HG03558 (cell line): ENCODE measurements around the gene TSHZ1.
A peak's percentile ranks its signal among the peaks of the same experiment; 100 is the strongest.

ENCODE experiments used
- ATAC-seq: cut with Tn5 transposase; IDR thresholded peaks from one replicate; pipeline ENCODE4 v1.9.1; 2021; ENCODE audit warnings: moderate number of reproducible peaks; ENCODE audit not compliant: unreplicated experiment; ENCODE audit errors: extremely low read depth

The TSHZ1 gene, protein sequence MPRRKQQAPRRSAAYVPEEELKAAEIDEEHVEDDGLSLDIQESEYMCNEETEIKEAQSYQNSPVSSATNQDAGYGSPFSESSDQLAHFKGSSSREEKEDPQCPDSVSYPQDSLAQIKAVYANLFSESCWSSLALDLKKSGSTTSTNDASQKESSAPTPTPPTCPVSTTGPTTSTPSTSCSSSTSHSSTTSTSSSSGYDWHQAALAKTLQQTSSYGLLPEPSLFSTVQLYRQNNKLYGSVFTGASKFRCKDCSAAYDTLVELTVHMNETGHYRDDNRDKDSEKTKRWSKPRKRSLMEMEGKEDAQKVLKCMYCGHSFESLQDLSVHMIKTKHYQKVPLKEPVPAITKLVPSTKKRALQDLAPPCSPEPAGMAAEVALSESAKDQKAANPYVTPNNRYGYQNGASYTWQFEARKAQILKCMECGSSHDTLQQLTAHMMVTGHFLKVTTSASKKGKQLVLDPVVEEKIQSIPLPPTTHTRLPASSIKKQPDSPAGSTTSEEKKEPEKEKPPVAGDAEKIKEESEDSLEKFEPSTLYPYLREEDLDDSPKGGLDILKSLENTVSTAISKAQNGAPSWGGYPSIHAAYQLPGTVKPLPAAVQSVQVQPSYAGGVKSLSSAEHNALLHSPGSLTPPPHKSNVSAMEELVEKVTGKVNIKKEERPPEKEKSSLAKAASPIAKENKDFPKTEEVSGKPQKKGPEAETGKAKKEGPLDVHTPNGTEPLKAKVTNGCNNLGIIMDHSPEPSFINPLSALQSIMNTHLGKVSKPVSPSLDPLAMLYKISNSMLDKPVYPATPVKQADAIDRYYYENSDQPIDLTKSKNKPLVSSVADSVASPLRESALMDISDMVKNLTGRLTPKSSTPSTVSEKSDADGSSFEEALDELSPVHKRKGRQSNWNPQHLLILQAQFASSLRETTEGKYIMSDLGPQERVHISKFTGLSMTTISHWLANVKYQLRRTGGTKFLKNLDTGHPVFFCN (N-terminal part only)

DNA sequence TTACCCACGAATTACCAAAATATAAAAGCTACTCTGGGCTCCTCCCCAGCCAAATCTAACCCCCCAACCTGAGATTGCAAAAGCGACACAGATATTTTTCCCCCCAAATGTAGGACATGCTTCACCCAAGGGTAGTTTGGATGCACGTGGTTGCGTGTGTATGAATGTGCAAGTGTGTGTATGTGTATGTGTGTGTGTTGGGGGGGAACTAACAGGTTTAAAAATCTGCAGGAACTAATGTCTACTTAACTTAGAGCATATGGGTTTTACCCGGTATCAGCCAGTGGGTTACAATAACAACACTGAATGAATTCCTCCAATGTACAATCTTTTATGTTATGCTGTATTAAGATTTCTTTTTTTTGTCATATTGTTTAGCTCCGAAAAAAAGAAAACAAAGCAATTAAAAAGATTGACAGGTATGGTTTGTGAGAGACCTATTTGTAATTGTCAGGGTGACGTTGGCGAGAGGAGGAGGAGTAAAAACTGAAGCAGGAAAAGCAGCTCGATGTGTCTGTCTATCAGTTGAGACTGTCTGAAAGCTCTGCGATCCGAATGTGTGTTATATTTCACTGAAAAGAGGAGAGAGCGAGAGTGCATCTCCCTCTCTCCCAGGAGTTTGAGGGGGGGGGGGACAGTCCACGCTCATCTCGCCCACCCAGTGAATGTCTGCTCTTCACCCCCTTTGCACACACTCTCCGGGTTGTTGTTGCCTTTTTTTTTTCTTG, at the start of gene TSHZ1:
TSS of gene TSHZ1 (plus strand) at position 524 of the 728 bp plus-strand sequence. CDS start 1,080 bp downstream, outside the sequence.
- peak; percentile 21 for ATAC-seq

DNA sequence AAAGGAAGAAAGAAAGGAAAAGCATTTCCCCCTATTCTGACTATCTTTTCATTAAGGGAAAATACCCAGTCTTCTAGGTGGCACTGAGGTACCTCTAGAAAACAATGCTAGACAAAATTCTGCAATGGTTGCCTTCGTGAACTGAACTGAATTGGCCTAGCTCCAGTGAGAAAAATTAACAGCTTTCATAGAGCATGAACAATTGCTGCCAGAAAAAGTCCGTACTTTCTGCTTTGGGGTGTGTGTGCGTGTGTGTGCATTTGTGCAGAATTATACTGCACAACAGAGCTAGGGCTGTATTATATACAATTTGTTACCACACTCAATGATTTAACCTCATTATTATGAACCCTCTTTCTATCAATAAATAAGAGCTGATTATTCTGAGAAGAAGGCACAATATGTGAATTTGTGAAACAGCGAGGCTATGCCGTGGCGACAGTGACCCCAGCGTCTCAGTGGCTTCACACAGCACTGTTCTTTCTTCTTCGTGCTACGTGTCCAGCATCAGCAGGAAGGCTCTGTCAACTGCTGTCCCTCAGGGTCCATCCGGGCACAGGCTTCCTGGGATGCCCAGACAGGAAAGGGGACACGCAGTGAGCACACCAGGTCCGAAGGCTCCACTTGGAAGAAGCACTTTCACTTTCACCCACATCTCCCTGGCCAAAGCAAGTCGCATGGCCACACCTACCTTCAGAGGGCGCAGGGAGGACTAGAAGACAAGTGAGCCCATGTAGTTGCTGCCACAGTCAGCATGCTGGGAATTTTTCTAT, 49.2 kb upstream of the TSHZ1 start:
- ATAC-seq: no peak

DNA sequence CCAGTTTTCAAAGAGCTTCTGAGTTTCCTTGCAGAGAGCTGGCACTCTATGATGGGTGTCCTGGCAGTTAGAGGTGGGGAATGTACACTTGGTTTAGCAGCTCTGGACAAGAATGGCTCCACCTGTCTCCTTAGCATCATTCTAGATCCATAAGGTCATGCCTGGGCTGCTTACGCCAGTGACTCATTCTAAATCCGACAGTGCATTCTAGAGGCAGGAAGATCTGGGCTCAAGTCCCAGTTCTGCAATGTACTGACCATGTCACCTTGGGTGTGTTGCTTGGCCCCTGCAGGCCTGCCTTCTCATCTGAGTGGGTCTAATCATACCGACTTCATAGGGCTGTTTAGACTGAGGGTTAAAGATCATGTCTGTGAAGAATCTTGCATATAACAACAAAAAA, 48.1 kb upstream of the TSHZ1 start:
- no peak for ATAC-seq

DNA sequence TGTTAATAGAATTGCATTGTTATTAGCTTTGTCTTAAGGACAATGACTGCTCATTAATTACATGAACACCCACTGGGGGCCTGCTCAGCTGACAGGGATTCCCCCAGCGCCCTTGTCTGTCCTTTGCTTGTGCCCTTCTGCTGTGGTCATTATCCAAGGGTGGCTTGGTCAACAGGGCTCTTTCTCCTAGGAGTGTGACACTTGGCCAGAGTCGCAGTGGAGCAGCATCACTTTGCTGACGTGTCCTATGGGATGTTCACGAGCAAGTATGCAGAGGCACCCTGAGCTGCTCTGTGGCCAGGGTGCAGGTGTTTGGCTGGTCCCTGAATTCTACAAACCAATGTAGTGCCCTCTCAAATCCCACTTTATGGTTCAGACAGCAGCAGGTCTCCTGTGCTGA, 47.6 kb upstream of the TSHZ1 start:
- no peak for ATAC-seq

DNA sequence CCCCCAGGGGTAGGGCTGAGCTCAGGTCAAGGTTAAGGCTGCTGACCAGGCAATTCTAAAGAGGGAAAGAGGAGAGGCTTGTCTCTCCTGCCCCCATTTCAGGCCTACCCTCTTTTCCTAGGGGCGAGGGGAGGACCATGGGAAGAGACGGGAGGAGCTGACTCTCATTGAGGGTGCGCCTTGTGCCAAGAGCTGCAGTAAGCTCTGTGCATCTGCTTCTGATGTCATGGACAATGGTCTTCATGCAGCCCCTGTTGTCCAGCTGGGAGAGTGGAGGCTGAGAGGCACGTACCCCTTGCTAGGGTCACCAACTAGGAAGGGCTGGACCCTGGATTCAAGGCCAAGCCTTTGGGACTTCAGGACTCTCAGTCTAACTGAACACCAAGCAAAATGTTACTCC, 46.9 kb upstream of the TSHZ1 start:
- ATAC-seq: no peak

DNA sequence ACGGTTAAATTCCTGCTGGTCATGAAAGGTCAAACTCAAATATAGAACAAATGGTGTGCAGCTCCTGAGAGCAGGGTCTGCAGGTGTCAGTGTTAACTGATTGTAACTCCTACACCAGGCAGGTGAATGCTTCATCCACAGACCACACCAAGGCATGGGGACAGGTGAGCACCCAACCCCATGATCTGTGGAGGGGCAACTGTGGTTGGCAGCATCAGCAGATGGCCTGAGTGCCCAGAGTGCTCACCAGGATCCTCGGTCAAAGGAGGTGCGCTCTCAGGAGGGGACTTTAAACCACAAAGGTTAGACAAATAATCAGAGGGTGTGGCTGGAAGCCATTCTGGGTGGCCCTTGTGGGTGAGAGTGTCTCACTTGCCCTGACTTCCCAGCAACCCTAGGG, 46.1 kb upstream of the TSHZ1 start:
- no peak for ATAC-seq

DNA sequence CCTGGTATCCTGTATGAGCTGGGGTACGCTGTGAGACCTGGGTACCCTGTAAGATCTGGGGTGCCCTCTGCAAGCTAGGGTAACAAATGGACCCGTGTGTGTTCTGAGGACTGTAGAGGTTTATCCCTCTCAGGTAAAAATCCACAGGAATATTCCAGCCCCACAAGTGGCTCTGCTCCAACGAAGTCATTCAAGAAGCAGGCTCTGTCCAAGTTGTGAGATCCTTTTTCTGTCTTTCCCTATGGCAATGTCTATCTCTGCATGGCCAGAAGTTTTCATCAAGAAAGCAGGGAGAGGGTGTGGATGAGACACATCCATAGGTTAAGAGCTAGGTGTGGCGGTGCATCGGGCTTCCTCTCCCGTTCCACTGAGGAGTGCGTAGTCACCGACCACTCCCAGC, 44.7 kb upstream of the TSHZ1 start:
- no peak for ATAC-seq

DNA sequence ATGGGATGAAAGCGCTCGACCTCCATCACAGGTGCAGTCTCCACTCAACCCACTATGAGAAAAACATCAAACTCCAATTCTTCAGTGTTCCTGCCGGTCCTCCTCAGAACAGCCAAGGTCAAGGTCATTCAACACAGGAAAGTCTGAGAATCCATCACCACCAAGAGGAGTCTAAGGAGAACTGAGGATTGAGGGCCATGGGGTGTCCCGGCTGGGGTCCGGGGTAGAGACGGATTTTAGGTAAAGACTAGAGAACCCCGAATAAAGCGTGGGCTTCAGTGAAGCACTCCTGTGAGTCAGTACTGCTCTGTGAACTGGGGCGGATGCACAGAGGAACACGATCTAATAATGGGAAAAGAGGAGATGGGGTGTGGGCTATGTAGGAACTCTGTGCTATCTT, 43.5 kb upstream of the TSHZ1 start:
- no peak for ATAC-seq

DNA sequence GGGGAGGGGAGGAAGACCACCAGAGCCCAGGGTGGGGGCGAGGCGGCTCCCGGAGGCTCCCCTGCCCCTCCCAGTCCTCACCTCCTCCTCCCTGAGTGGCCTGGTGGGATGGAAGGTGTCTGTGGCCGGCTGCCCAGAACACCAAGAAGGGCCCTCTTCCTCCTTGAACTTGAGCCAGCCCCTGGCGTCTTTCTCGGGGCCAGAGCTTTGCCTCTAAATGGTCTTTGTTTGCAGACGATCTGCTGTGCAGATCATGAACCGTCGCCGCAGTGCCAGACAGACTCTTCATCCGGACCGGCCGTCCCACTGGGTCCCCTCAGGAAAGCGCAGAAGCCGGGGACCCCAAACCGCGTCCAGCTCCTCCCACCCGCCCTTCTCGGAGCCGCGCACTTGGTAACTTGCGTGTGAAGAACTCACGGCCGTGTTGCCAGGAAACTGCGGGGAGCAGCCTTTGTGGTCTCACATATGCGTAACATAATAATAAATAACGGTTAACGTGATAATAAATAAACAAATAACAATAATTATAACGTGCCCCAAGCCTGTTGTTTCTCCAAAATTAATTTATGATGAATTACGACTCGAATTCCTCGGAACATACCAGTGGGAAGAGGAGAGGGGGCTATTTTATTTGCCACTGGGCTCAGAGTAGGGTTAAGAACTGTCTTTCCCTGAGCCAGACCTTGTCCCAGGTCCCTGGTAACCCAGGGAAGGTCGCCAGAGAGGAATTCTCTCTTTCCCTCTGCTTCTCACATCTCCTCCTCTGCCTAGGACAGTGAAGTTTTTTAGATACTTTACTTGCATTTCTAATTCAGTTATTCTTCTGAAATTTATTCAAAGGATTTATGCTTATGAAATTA, 42.6 kb upstream of the TSHZ1 start:
- no peak for ATAC-seq

DNA sequence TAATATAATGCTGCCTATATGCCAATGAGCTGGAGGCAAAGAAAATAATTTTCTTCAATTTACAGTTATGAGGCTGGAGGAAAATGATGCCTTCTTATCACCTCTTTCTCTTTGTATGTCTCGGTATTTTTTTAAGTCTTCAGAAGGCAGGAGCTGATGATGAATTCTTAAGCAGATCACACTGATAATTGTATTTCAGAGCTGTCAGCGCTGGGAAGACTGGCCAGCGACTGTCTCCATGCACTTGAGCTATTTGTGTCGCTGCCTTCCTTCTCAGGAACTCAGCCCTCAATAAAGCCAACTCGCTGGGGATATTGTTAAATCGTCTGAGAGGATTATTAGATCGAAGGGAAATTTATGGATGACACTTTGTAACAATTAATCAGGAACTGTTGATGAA, 42.0 kb upstream of the TSHZ1 start:
- ATAC-seq: no peak

DNA sequence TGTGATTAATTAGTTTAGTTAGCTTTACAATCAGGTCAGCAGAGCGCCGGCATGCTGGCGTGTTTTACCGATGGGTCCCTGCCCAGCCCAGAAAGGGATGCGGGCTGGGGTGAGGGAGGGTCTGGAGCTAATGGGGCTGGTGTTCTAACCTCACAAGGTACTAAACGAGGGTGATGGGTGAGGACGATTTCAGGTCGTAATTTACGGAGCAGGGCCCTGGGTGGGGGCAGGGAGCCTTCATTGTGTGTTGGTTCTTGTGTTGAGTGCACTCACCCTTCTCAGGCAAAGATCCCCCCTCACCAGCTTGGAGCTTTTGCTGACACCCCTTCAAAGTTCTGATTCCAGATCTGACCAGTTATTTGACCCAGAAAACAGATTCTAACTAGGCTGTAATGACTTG, 41.2 kb upstream of the TSHZ1 start:
- no peak for ATAC-seq

DNA sequence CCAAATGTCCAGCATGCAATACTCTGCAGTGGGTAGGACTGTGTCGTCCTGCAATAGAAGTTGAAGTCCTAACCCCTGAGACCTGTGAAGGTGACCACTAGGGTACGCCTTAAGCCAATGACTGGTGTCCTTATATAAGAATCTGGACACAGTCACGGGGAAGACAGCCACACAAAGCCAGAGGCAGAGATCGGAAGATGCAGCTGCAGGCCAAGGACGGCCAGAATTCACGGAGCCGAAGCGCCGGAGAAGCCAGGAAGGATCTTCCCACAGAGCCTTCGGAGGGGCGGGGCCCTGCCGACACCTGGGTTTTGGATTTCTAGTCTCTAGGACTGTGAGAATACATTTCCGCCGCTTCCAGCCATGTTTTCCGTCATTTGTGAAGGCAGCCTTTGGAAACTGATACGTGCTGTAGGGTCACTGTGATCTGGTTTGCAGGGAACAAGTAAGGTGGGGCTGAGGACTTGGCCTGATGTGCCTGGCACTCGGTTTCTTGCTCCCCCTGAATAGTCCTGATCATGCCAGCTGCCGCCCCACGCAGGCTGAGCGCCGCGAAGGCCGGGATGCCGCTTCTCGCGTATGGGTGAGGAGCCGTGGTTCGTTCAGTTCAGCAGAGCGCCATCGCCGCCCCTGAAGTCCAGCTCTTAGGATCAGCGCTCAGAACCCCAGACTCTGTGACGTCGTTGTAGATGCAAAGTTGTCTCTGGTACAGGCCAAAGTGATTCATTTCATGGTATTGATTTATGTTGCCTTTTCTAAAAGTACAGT, 40.4 kb upstream of the TSHZ1 start:
- ATAC-seq: no peak

DNA sequence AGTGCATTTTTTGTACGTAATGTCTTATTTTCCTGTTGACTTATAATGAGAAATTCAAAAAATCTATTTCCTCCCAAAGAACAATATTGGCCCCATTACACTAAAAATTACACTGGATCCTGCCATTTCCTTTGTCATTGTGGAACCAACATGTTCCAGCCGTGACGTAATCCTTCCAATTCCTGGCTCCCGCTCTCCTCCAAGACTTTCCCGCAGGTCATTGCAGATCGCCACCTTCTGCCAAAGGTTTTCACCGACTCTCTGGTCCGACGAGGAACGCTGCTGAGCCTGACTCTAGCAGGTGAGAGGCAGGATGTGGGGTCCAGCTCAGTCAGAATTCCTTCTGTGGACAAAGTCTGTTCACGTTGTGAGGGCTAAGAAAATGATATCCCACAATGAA, 39.7 kb upstream of the TSHZ1 start:
- ATAC-seq: no peak

DNA sequence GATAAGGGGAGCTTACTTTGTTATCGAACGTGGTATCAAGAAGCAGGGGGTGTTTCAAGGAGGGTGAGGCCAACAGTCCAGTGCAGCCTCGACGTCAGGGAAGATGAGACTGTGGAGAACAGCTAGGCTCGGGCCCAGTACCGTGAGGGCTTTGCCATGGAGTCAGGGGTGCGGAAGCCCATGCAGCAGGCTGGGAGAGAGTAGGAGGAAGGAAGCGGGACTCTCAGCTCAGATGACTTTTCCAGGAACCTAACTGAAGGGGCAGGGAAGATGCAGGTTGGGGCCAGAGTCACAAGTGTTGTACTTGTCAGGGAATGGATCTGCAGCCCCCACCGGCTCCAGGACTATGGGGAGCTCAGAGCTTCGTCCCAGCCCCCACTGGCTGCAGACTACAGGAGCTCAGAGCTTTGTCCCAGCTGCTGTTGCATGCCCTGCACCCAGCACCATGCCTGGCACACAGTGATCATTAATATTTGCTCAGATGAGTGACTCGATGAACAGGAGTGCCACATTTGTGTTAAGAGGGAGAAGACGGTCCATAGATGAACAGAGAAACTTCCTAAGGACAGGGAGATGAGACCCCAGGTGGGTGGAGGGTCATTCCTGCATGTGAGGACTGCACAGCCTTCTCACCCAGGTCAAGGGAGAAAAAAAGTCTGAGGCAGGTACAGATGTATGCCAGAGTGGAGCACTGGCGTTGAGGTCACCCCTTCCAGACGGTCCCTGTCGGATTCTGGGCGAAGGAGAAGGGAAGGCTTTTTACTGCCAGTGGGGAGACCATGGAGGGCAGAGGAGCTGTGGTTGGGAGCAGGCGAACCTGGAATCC, 38.1 kb upstream of the TSHZ1 start:
- ATAC-seq: no peak

DNA sequence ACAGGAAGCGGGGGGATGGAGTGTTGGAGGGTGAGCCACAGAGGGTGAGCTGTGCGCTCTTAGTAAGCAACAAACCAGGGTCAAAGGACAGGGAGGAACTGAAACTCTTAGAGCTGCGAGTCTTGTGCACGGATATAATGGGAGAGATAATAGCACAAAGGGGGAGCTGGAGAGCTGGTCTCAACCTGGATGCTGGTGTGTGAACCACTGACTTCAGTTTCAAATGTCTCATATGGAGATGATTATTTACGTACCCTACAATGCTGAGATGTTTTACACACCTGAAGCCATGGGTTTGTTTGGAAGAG, 37.5 kb upstream of the TSHZ1 start:
- peak; percentile 99 for ATAC-seq

DNA sequence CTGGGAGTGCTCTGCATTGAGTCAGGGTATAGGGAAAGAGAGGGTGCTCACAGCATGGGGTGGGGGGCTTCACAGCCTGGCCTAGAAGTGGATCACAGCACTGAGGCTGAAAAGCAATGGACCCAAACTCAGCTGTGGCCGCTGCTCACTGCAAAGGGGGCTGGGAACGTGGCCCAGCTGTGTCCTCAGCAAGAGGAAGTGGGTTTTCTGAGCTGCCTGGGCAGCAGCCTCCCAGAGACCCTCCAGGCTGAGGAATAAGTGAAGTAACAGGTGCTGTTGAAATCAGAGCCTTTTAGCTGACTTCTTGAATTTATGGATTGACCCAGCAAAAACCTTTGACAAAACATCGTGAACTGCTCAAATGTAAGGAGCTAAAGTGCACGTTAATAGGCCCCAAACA, 36.9 kb upstream of the TSHZ1 start:
- no peak for ATAC-seq

DNA sequence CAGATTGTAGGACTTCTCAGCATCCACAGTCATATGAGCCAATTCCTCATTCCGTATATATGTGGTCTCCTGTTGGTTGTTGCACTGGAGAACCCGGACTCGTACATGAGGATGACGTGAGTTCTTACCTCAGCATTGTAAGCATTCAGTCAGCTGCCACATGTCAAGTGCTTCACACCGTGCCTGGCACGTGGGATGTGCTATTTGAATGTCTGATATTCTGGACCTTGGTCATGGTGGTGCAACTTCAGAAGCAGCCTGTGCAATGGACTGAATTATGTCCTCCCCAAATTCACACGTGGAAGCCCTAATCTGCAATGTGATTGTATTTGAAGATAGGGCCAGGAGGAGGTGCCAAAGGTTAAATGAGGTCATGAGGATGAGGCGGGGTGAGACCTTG, 33.7 kb upstream of the TSHZ1 start:
- no peak for ATAC-seq

DNA sequence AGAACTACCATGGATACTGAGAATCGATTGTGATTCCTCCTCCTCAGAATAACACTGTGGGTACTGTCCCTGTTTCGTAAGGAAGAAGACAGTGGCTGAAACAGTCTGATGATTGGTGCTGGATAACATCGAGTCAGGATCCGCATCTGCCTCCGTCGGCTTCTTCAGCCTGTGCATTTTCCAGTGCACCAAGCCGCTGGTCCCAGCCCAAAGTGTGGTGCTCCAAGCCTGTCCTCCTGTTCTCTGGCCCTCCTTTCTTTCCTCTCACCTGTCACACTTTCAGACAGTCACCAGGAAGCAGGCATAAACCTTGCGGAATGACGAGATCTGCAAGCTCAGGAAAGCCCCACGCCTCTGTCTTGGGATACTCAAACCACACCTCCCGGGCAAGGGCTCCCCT, 32.2 kb upstream of the TSHZ1 start:
- ATAC-seq: no peak
